Coronary artery (tissue), 2 donors: ENCODE measurements around the gene NCLN.
"Not testable (repeated sequence)": the region's sequence is repeated elsewhere in the genome, so short reads cannot be mapped to it uniquely, and the experiment has no call there.

Experiments
- DNase-seq: peaks from one replicate; pipeline ENCODE4 v3.0.0-alpha.2; 2017; ENCODE audit warnings: low spot score
- H3K27ac ChIP-seq, 2 donors: fragments of 200-600 bp; sonication (generic); one replicate each; pipeline ENCODE4 v1.5.1; 2016 to 2019
- H3K4me3 ChIP-seq: fragments of 200-600 bp; sonication (generic); 2 replicates; pipeline ENCODE4 v1.5.1; 2016; ENCODE audit warnings: mild to moderate bottlenecking, moderate library complexity
- CTCF ChIP-seq: fragments of 200-600 bp; sonication (generic); IDR thresholded peaks from one replicate; pipeline ENCODE4 v1.5.1; 2019; ENCODE audit warnings: antibody characterized with exemption

The NCLN gene

DNA sequence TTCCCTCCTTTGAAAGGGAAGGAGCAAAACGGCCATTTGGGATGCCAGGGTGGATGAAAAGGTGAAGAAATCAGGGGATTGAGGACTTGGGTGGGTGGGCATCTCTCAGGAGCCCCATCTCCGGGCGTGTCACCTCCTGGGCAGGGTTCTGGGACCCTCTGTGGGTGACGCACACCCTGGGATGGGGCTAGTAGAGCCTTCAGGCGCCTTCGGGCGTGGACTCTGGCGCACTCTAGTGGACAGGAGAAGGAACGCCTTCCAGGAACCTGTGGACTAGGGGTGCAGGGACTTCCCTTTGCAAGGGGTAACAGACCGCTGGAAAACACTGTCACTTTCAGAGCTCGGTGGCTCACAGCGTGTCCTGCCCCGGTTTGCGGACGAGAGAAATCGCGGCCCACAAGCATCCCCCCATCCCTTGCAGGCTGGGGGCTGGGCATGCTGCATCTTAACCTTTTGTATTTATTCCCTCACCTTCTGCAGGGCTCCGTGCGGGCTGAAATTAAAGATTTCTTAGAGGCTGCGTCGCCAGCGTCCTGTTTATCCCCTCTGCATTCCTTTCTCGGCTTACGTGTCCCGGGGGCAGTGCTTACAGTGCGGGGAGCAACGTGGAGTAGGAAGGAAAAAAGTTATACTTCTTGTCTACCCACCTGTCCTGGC, 22.4 kb upstream of the NCLN start:
- no peak for DNase-seq
- H3K27ac ChIP-seq = no peak overlapping the region
- peak; percentile 90 for TF ChIP-seq CTCF
- no peak overlapping the region for H3K4me3 ChIP-seq

- no peak for DNase-seq
- H3K27ac ChIP-seq = no peak overlapping the region
- no peak overlapping the region for H3K4me3 ChIP-seq
- TF ChIP-seq CTCF = no peak
These were observed 21.8 kb upstream of the NCLN start for GRCh38 chr19:3163943-3164342.

DNA sequence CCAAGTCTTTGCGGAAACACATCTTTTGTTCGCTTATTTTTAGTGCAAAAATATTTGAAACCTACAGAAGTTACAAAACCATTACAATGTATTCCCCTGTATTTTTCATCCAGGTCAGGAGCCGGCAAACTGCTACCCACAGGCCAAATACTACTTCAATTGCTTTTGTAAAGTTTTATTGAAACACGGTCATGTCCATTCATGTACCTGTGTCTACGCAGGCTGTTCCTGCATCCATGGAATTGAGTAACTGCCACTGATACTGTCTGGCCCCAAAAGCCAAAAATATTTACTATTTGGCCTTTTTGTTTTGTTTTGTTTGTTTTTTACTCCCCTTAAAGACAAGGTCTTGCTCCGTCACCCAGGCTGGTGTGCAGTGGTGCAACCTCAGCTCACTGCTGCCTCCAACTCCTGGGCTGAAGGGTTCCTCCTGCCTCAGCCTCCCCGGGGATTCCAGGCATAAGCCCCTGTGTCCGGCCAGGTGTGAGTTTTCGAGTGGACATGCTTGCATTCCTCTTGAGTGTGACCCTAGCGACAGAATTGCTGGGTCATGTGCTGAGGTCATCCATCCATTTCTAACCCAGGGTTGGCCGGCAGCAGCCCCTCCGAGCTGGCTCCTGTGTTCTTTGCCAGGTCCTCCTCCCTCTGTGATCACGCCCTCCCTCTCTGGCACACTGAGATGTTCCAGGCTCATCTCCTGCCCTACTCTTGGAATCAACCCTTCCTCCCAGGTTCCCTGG, 18.0 kb upstream of the NCLN start:
- DNase-seq = no peak
- no peak for TF ChIP-seq CTCF
- Histone ChIP-seq H3K4me3 (no peak overlapping the region), H3K27ac (no peak overlapping the region)

- H3K4me3 ChIP-seq = no peak overlapping the region
- DNase-seq = peak; percentile 47
- H3K27ac ChIP-seq = no peak overlapping the region
- TF ChIP-seq CTCF = no peak
These were observed 13.6 kb upstream of the NCLN start for GRCh38 chr19:3171894-3172672.

GRCh38 chr19:3172673-3173000, 13.1 kb upstream of the NCLN start:
- DNase-seq, H3K4me3 ChIP-seq, H3K27ac ChIP-seq: not testable (repeated sequence)

- Histone ChIP-seq H3K4me3 (no peak overlapping the region), H3K27ac (peak overlapping the region in 1 of 2 donors; percentile 25)
- TF ChIP-seq CTCF = no peak
- peak; percentile 46 for DNase-seq
These were observed 9.7 kb upstream of the NCLN start for GRCh38 chr19:3175781-3176714.
